GM19023 (cell line): ENCODE data around the gene PDZD8.
"Not testable (repeated sequence)": the region's sequence is repeated elsewhere in the genome, so short reads cannot be mapped to it uniquely, and the experiment has no call there.

ENCODE experiments used
- ATAC-seq: cut with Tn5 transposase; IDR thresholded peaks from one replicate; pipeline ENCODE4 v1.9.1; 2021; ENCODE audit warnings: mild to moderate bottlenecking, moderate library complexity; ENCODE audit not compliant: unreplicated experiment

The PDZD8 gene

DNA sequence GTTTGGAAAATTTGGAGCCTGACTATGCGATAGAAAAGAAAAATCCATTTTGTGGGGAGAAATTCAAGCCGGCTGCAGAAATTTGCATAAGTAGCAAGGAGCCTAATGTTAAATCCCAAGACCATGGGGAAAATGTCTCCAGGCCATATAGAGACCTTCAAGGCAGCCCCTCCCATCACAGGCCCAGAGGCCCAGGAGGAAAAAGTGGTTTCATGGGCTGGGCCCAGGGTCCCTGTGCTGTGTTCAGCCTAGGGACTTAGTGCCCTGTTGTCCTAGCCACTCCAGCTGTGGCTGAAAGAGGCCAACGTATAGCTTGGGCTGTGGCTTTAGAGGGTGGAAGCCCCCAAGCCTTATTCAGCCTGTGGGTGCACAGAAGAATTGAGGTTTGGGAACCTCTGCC lies 71.8 kb downstream of the PDZD8 start:
- ATAC-seq = not testable (repeated sequence)

DNA sequence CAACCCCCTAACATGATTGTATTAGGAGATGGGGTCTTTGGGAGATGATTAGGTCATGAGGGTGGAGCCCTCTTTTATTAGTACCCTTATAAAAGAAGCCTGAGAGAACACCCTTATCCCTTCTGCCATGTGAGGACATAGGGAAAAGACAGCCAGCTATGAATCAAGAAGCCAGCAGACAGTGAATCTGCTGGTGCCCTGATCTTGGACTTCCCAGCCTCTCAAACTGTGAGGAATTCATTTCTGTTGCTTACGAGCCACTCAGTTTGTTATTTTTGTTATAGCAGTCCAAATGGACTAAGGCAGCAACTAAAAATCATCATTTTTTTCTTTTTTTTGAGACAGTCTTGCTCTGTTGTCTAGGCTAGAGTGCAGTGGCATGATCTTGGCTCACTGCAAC lies 74.6 kb downstream of the PDZD8 start:
- ATAC-seq = no peak

DNA sequence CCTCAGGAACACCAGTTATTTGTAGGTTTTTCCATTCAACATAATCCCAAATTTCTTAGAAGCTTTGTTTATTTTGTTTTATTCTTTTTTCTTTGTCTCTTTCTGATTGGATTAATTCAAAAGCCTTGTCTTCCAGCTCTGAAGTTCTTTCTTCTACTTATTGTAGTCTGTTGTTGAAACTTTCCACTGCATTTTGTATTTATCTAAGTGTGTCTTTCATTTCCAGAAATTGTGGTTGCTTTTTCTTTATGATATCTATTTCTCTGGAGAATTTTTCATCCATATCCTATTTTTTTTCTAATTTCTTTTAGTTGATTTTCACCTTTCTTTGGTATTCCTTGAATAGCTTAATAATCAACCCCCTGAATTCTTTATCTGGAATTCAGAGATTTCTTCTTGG lies 75.8 kb downstream of the PDZD8 start:
- no peak for ATAC-seq

DNA sequence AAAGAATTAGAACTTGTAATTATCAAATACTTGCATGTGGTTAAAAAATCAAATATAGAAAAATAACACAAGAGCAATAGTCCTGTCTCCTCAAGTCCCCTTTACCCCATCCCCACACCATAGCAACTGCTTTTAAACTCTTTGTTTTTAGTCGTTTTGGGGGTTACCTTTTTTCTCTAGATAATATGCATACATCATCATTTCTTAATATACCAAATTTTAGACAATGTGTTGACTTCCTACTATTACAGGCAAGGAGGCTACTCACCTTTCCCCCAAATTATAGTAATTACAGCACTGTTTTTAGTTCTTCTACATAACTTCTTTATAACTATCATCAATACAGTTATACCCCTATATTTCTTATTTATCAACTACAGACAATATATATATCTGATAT lies 77.0 kb downstream of the PDZD8 start:
- no peak for ATAC-seq

DNA sequence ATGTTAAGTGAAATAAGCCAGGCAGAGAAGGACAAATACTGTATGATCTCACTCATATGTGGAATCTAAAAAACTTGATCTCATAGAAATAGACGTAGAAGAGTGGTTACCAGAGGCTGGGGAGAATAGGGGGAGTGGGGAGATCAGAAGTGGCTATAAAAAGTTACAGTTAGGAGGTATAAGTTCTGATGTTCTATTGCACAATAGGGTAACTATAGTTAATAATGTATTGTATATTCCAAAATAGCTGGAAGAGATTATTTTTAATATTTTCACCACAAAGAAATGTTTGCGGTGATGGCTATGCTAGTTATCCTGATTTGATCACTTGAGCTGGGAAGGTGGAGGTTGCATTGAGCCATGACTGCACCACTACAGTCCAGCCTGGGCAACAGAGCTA lies 80.5 kb downstream of the PDZD8 start:
- no peak for ATAC-seq

DNA sequence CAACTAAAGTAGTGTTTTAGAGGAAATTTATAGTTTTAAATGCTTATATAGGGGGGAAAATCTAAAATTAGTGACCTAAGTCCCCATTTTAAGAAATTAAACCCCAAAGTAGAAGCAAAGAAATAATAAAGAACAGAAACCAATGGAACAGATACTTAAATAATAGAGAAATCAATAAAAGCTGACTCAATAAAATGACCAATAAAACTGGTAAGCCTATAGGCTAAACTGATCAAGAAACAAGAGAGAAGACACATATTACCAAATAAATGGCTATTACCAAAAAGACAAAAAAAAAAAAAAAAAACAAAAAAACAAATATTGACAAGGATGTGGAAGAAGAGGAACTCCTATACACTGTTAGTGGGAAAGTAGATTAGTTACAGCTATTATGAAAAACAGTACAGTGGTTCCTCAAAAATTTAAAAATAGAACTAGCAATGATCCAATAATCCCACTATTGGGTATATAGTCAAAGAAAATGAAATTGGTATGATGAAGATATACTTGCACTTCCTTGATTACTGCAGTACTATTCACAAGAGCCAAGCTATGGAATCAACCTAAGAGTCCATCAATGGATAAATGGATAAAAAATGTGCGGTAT lies 81.1 kb downstream of the PDZD8 start:
- ATAC-seq = no peak

DNA sequence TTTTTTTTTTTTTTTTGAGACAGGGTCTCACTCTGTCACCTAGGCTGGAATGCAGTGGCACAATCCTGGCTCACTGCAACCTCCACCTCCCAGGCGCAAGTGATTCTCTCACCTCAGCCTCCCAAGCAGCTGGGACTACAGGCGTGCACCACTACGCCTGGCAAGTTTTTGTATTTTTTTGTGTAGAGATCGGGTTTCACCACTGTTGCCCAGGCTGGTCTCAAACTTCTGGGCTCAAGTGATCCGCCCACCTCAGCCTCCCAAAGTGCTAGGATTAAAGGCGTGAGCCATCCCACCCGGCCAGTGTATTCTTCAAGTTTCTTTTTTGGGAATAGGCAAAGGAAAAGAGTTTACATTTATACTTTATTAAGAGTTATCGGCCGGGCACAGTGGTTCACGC lies 84.4 kb downstream of the PDZD8 start:
- ATAC-seq = not testable (repeated sequence)

DNA sequence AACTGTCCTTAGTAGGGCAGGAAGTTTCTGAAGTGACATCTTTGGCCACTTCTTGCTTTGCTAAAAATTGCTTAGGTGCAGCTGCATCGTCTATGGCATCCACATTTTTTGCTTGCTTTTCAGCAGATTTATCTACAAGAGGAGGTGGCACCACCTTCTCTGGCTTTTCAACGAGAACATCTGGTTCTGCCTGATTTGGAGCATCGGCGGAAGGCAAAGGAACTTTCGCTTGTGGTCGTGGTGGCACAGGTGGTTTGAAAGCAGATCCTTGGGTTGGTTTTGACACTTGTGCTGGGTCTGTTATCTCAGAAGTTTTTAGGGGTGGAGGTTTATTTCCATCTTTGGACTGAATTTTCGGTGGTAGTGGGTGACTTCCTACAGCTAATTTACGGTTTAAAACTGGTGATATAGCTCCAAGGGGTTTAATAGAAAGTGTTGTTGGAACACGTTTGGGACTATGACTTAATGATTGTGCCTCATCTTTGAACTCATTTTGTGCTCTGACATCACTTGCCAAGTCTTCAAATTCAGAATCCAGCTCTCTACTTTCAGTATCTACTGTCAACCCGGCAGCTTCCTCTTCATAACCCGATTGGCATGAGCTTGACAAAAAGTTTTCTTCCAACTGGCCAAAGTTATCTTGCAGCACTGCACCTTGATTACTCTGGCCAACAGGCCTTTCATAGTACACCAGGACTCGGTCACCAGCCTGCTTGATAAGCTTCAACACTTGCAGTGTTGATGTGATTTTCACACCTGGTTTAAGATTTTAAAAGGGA lies 90.3 kb downstream of the PDZD8 start:
- no peak for ATAC-seq

DNA sequence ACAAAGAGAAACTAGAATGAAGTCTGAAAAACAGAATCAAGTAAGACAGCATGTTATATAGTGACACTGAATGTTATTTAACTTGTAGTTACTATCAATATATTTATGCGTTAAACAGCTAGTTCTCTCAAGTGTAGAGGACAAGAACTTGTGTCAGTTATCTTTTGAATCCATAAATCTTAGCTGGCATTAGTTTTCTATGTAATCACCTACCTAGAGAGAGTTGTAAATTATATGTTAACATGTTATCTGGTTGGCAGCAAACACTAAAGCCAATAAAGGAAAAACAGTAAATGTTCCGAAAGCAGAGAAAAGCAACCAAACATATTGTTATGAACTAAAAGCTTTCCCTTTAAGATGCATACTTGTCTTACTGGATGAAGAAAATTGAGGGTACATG lies 97.6 kb downstream of the PDZD8 start:
- no peak for ATAC-seq

DNA sequence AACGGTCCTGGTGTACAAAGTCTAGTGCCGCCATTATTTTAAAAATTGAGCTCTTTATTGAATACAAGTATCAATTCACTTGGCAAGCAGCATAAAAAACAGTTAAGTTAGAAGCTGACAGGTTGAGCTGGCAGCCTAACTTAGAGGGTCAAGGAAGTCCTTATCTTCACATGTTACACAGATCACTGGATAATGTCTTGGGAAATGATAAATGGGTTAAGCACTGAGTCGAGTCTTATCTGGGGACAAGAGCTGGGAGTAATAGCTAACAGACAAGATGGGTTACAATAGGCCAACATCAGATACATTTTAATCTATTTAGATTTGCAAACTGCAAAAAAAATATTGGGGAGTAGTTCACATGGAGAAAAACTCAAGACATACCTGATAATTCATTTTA lies 100.1 kb downstream of the PDZD8 start:
- ATAC-seq = no peak

DNA sequence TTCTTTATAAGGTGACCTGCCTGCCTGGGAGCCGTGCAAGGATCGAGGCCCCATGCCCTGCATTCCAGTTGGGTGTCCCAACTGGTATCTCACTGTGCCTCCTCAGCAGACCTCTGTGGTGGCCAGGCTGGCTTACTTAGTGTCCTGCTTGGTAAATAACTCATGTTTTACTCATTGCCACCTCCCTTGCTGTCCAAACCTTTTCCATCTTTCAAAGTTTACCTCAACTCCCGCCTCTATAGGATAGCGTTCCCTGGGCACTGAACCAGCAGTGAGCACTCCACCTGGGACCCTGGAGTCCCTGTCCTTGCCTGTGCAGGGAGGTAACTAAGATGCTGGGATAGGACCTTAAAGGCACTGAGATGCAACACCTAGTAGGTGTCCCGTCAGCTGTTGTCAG lies 100.7 kb downstream of the PDZD8 start:
- ATAC-seq = no peak

DNA sequence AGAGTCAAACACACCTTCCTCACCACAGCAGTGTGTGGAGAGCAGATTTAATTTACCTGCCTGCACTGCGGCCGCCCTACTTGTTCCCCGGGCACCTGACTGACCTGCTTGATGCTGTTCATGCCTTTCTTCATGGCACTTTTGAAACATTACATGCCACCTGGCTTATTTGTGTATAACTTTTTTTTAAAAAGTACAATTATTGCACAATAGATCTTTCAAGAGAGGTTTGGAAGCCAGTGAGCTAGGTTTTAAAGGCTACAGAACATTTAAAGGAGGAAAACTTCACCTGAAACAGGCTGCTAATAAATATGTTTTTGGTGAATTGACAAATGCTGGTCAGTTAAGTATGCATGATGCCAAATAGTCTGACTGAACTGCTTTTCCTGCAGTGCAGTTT lies 101.3 kb downstream of the PDZD8 start:
- ATAC-seq = no peak

DNA sequence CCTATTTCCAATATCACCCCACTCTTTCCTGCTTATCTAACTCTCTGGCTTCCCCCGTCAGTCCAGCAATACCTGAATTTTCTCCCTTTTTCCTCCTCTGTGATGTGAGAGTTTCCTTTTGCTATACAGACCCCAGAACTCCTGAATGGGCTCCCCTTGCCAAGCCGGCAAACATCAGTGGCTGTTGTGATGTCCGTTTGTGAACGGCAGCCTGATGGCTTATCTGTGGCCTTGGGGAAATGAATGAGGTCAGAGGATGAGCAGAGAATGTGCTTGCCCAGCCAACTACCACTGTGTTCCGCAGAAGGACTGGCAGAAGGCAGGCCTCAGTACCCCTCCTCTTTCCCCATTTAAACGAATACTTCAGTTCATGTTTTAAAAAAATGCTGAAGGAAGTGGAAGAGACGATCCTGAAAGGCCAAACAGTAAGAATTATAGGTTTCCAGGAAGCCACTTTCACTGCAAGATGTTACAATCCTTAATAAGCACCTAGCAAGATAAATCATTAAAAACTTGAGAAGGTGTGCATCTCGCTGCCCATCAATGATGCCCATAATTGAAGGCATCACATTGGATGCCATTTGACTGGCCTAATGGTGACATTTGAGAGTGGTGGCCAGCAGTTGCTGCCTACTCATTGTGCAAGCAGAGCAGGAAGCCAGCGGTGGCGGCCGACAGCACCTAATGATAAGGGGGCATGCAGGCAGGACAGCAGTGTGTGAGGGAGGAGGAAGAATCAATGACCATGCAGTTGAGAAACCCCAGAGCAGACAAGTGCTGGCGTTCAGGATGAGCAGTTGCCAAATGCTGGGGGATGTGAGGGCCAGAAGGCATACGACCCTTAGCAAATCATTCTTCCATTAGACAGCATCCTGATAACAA lies 102.8 kb downstream of the PDZD8 start:
- no peak for ATAC-seq

DNA sequence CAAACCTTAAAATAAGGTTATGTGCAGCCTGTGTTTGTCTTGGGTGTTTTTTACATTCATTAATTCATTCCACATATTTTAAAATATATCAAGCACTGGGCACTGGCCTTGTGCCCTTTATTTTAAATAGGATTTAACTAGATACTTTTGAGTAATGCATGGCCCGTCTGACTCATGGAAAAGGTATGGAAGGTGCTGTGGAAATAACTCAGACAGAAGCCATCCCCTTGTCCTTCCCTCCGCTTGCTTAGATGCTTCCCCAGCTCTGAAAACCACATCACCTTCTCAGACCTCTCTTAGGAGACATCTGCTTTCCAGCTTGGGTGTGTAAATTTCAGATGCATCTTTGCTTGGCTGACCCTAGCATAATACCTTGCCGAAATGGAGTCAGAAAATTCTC lies 103.8 kb downstream of the PDZD8 start:
- no peak for ATAC-seq

DNA sequence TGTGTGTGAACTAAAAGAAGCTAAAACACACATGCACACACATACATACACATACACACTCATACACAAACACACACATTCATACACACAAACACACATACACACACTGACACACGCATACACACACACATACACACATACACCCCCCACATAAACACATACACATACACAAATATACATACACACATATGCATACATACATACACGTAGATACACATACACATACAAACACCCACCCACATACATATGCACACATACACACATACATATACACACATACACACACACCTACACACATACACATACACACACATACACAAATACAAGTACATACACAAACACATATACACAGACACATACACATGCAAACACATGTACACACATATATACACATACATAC lies 106.3 kb downstream of the PDZD8 start:
- no peak for ATAC-seq

DNA sequence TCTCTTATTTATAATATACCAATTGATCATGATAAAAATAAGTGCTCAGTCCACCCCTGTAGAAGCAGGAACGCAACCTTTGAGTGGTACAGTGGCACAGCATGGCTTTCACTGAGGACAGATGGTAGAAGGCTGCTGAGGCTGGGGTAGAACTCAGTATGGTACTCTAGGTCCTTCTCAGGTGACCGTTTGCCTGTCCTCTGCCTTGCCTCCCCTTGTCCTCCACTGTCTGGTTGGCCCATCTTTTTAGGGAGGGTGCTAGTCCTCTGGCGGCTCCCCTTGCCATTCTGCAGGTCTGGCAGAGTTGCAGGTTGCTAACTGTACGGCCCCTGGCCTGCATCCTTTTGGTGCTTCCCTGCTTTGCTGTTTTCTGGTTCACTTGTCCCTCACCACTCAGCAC lies 107.0 kb downstream of the PDZD8 start:
- no peak for ATAC-seq

DNA sequence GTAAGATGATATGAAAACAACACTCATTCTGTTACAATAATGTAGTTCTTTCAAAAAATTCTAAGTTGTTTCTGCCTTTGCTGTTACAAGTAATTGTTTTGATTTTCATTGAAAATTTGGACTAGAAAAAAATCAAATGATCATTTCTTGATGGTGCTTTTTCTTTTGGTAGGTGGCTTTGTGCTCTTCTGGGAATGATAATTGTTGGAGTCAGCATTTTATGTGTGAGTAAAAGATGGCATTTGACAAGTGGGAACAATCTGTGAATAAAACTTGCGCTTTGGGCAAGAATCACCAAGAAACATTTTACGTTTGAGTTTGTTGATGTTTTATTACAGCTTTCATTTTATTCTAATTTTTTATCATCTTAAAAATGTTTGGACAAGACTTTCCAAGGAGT lies 108.4 kb downstream of the PDZD8 start:
- ATAC-seq = no peak

DNA sequence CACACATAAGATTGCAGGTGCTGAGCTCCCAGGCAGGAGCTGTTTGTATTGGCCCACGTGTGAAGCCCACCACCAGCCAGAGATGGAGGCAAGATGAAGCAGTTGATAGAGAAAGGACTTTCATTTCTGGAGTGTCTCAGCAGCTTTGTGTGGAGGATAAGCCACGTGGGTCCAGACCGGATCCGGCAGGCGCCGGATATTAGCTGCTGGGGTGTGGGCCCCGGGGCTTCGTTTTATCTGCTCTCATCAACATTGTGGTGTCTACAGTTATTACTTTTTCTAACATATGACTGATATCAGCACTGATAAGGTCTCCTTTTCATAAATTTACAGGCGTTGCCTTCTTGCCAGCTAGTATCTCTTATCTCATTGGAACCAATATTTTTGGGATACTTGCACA lies 108.8 kb downstream of the PDZD8 start:
- ATAC-seq = no peak

DNA sequence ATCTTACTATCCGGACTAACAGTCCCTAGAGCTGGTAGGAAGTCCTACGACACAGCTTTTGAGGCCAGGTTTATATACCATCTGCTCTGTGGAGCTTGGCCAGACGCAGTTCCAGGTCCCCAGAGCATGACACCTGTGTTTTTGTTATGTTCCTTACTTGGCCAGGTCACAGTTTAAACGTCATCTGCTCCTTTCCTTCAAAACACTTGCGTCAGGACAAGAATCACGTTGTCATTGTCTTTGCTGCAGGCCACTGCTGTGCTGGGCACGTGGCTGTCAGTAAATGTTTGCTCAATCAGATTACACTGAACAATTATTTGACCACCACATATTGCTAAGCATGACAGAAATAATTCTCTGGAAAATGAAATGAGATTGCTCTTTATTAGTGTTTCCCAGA lies 110.5 kb downstream of the PDZD8 start:
- ATAC-seq = no peak

DNA sequence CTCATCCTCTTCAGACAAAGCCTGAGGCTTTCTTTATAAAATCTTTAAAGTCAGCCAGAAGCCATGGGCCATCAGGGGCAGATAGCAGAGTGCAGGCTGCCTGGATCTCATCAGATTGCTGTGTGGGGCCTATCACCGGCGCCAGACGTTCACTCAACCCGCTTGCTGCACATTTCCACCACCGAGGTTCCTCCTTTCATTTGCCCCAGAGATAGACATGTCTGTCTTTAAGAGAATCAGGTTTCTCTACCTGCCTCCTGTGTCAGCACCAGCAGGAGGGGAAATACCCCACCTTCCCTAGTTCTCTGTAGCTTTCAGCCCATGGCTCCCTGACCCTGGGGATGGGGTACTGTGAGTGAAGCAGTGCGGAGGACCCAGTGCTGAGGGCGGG lies 112.3 kb downstream of the PDZD8 start:
- no peak for ATAC-seq

DNA sequence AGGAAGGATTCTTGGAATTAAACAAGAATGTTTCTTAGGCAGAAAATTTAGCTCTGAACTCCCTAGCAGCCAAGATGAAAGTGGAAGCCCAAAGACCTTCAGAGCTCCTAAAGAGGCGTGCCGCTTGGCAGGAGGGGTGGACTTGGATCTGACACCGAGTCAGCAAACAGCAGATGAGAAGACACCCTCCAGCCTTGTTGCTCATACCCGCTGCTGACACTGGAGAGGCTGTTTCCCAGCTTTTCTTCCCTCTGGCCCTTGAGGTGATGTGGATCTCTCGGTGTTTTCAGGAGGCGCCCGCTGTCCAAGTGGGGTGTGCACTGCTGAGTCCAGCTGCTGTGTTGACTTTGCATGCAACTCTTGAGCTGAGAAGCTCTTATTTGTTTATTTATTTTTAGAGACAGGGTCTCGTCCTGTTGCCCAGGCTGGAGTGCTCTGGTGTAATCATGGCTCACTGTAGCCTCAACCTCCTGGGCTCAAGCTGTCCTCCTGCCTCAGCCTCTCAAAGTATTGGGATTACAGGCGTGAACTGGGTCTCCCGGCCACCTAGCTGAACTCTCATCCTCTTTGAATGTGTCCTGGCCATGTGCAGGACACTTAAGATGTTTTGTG lies 112.8 kb downstream of the PDZD8 start:
- no peak for ATAC-seq

DNA sequence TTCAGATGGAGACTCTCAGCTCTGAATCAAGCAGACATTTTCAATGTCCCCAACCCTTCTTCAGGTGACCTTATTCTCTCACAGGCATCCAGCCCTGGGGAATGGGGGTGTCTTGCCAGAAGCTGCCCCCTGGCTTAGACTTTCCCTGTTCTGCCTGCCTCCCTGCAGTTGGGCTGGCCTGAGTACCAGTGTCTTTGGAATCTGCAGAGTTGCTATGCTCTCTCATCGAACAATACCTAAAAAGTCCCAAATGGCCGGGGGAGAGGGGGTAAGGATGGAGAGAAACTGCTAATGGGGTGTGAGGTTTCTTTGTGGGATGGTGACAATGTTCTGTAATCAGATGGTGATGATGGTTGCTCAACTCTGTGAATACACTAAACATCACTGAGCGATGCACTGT lies 113.7 kb downstream of the PDZD8 start:
- no peak for ATAC-seq
